Breast epithelium (tissue), 4 donors: ENCODE results near the gene SPTBN1. TPM values are rescaled to one million over a fixed set of nuclear protein-coding genes. Genes with fewer than 3 reads are reported as not detected.
A peak's percentile ranks its signal among the peaks of the same experiment; 100 is the strongest.
"Not testable (repeated sequence)": the region's sequence is repeated elsewhere in the genome, so short reads cannot be mapped to it uniquely, and the experiment has no call there.

Source experiments
- DNase-seq, 2 donors: peaks; one replicate each; pipeline ENCODE4 v3.0.0-alpha.2; 2019; ENCODE audit warnings: low spot score in 2 of 2
- H3K27ac ChIP-seq, 2 donors: fragments of 200-600 bp; sonication (generic) in 1 of 2; one replicate each; pipeline ENCODE4 v1.5.1; 2016 to 2019; ENCODE audit warnings: mild to moderate bottlenecking in 1 of 2
- H3K27me3 ChIP-seq, 2 donors: fragments of 200-600 bp; sonication (generic) in 1 of 2; one replicate each; pipeline versions ENCODE4 v1.5.1 to v1.6.0; 2017 to 2019; ENCODE audit warnings: control low read depth in 1 of 2, mild to moderate bottlenecking in 1 of 2
- H3K36me3 ChIP-seq: fragments of 200-600 bp; one replicate; pipeline ENCODE4 v1.5.1; 2019
- H3K4me1 ChIP-seq, 2 donors: fragments of 200-600 bp; sonication (generic); one replicate each; pipeline ENCODE4 v1.5.1; 2016 to 2019; ENCODE audit warnings: control low read depth in 1 of 2
- H3K4me3 ChIP-seq, 3 donors: fragments of 200-600 bp; sonication (generic); 1 replicate in 2 of 3; 2 replicates in 1 of 3; pipeline ENCODE4 v1.5.1; 2016 to 2019; ENCODE audit warnings: mild to moderate bottlenecking in 3 of 3, moderate library complexity in 2 of 3
- H3K9me3 ChIP-seq, 2 donors: fragments of 200-600 bp; sonication (generic) in 1 of 2; one replicate each; pipeline ENCODE4 v1.5.1; 2016 to 2019; ENCODE audit warnings: control low read depth in 1 of 2
- CTCF ChIP-seq, 3 donors: fragments of 450-650 bp; IDR thresholded peaks; one replicate each; pipeline ENCODE4 v1.5.1; 2016 to 2017; ENCODE audit warnings: antibody characterized with exemption in 3 of 3, mild to moderate bottlenecking in 3 of 3, moderate library complexity in 3 of 3
- POLR2A ChIP-seq: fragments of 450-650 bp; IDR thresholded peaks from one replicate; pipeline ENCODE4 v1.6.1; 2016; ENCODE audit warnings: antibody characterized with exemption, mild to moderate bottlenecking, moderate library complexity
- POLR2AphosphoS5 ChIP-seq, 3 donors: sonication (generic); formaldehyde crosslinking; IDR thresholded peaks; one replicate each; pipeline ENCODE4 v1.6.1; 2017; ENCODE audit warnings: antibody characterized with exemption in 3 of 3
- intact Hi-C: fragments of 100-400 bp; cut with DNase I; formaldehyde crosslinking; loops from one replicate; pipeline ENCODE4 v1.15.1; 2023; ENCODE audit warnings: low total_unique reads
- total RNA-seq, 3 donors: library from RNA; depleted of rRNA; stranded (reverse); fragments of >200 nt; gene quantifications; one replicate each; pipeline ENCODE4 v1.1.0, GENCODE V29; 2016

Gene SPTBN1
- total RNA-seq, 3 donors from 2014 or later, result 223 to 1,216 (median 273) TPM

GRCh38 chr2:54524226-54524991 lies 68.3 kb downstream of the SPTBN1 start:
- Histone ChIP-seq H3K27ac (peak overlapping the region in 1 of 2 donors; percentile 55), H3K4me3 (no peak overlapping the region), H3K9me3 (no peaks in the 10 kb centered on the region), H3K27me3 (no peaks in the 10 kb centered on the region), H3K36me3 (no peaks in the 10 kb centered on the region), H3K4me1 (no peaks in the 10 kb centered on the region)
- intact Hi-C loops, result no loop called here
- TF ChIP-seq POLR2A (no peak), CTCF (IDR thresholded peaks at IDR 0.05) (no peak), POLR2AphosphoS5 (IDR thresholded peaks at IDR 0.05) (no peak)
- no peak for DNase-seq

GRCh38 chr2:54525321-54525720 lies 69.2 kb downstream of the SPTBN1 start:
- TF ChIP-seq POLR2AphosphoS5 (IDR thresholded peaks at IDR 0.05), result no peak
- no peak for TF ChIP-seq POLR2A
- TF ChIP-seq CTCF (IDR thresholded peaks at IDR 0.05), result no peak
- Histone ChIP-seq H3K4me3 (no peak overlapping the region), H3K36me3 (no peaks in the 10 kb centered on the region), H3K27me3 (no peaks in the 10 kb centered on the region), H3K9me3 (no peaks in the 10 kb centered on the region), H3K27ac (no peak overlapping the region), H3K4me1 (no peaks in the 10 kb centered on the region)
- intact Hi-C loops, result no loop called here
- DNase-seq, result no peak

- Histone ChIP-seq H3K36me3 (no peaks in the 10 kb centered on the region), H3K27me3 (no peaks in the 10 kb centered on the region), H3K9me3 (no peaks in the 10 kb centered on the region), H3K4me3 (no peak overlapping the region), H3K4me1 (no peaks in the 10 kb centered on the region), H3K27ac (peak overlapping the region in 1 of 2 donors; percentile 19)
- no peak for DNase-seq
- TF ChIP-seq POLR2AphosphoS5 (IDR thresholded peaks at IDR 0.05), result no peak
- no peak for TF ChIP-seq CTCF (IDR thresholded peaks at IDR 0.05)
- TF ChIP-seq POLR2A, result no peak
- intact Hi-C loops, result no loop called here
These were observed 70.2 kb downstream of the SPTBN1 start for GRCh38 chr2:54526226-54526879.

- no peaks in the 10 kb centered on the region for H3K36me3 ChIP-seq
- no peaks in the 10 kb centered on the region for H3K9me3 ChIP-seq
- no peaks in the 10 kb centered on the region for H3K27me3 ChIP-seq
- DNase-seq, result no peak
- no peak overlapping the region for H3K27ac ChIP-seq
- intact Hi-C loops, result no loop called here
- TF ChIP-seq POLR2AphosphoS5 (IDR thresholded peaks at IDR 0.05), result no peak
- TF ChIP-seq CTCF (IDR thresholded peaks at IDR 0.05), result no peak
- no peak for TF ChIP-seq POLR2A
- H3K4me1 ChIP-seq, result no peaks in the 10 kb centered on the region
- no peak overlapping the region for H3K4me3 ChIP-seq
These were observed 72.3 kb downstream of the SPTBN1 start for GRCh38 chr2:54528311-54528955.

GRCh38 chr2:54529518-54529917 lies 73.4 kb downstream of the SPTBN1 start:
- DNase-seq, H3K4me1 ChIP-seq, H3K27ac ChIP-seq, H3K36me3 ChIP-seq, intact Hi-C loops, H3K4me3 ChIP-seq, H3K27me3 ChIP-seq, H3K9me3 ChIP-seq: not testable (repeated sequence)
